ENCODE measurements around the gene KIF26B.

KIF26B gene

GRCh38 chr1:245510144-245510543, 355.4 kb downstream of the KIF26B start:
- no peaks in the 10 kb centered on the region for H3K9me3 ChIP-seq
- H3K4me1 ChIP-seq = peaks cover 10% of the 10 kb centered on the region
- peak overlapping the region; percentile 70 for H3K4me3 ChIP-seq (ENCODE audit: low read depth, low read length)
- no peaks in the 10 kb centered on the region for H3K27me3 ChIP-seq
- H3K36me3 ChIP-seq = no peaks in the 10 kb centered on the region
- no peak for DNase-seq
- no peak for TF ChIP-seq CTCF (IDR thresholded peaks at IDR 0.05; ENCODE audit: low read depth, low read length)

GRCh38 chr1:245512181-245512888, 357.6 kb downstream of the KIF26B start:
- H3K4me3 ChIP-seq (ENCODE audit: low read depth, low read length) = peak overlapping the region; percentile 70
- DNase-seq = no peak
- no peaks in the 10 kb centered on the region for H3K9me3 ChIP-seq
- H3K36me3 ChIP-seq = no peaks in the 10 kb centered on the region; the same call in 1 of the 2 replicates
- TF ChIP-seq CTCF (IDR thresholded peaks at IDR 0.05; ENCODE audit: low read depth, low read length) = no peak
- H3K4me1 ChIP-seq = peaks cover 25% of the 10 kb centered on the region
- no peaks in the 10 kb centered on the region for H3K27me3 ChIP-seq

- peak; percentile 76 for DNase-seq
- Histone ChIP-seq H3K36me3 (no peaks in the 10 kb centered on the region; the same call in 1 of the 2 replicates), H3K4me1 (peaks cover 25% of the 10 kb centered on the region), H3K4me3 (ENCODE audit: low read depth, low read length) (peak overlapping the region; percentile 70), H3K27me3 (no peaks in the 10 kb centered on the region), H3K9me3 (no peaks in the 10 kb centered on the region)
- peak; percentile 47 for TF ChIP-seq CTCF (IDR thresholded peaks at IDR 0.05; ENCODE audit: low read depth, low read length)
Observed at GRCh38 chr1:245512980-245513578, 358.3 kb downstream of the KIF26B start.

GRCh38 chr1:245516284-245516759, 361.5 kb downstream of the KIF26B start:
- TF ChIP-seq CTCF (IDR thresholded peaks at IDR 0.05; ENCODE audit: low read depth, low read length) = peak; percentile 89

GRCh38 chr1:245520611-245521010, 365.8 kb downstream of the KIF26B start:
- no peak overlapping the region for H3K4me3 ChIP-seq (ENCODE audit: low read depth, low read length)
- TF ChIP-seq CTCF (IDR thresholded peaks at IDR 0.05; ENCODE audit: low read depth, low read length) = no peak
- H3K27me3 ChIP-seq = no peaks in the 10 kb centered on the region

More at GRCh38 chr1:245516284-245516759, 361.5 kb downstream of the KIF26B start:
- H3K4me3 ChIP-seq (ENCODE audit: low read depth, low read length) = no peak overlapping the region
- H3K4me1 ChIP-seq = peaks cover 20% of the 10 kb centered on the region
- no peaks in the 10 kb centered on the region; the same call in 1 of the 2 replicates for H3K36me3 ChIP-seq
- peak; percentile 81 for DNase-seq
- no peaks in the 10 kb centered on the region for H3K27me3 ChIP-seq
- H3K9me3 ChIP-seq = no peaks in the 10 kb centered on the region

GRCh38 chr1:245526141-245526540, 371.4 kb downstream of the KIF26B start:
- Histone ChIP-seq H3K4me3 (ENCODE audit: low read depth, low read length) (no peak overlapping the region), H3K9me3 (no peaks in the 10 kb centered on the region), H3K4me1 (peaks cover 34% of the 10 kb centered on the region), H3K27me3 (no peaks in the 10 kb centered on the region), H3K36me3 (peaks cover 11% of the 10 kb centered on the region)
- TF ChIP-seq CTCF (IDR thresholded peaks at IDR 0.05; ENCODE audit: low read depth, low read length) = no peak
- DNase-seq = no peak

More at GRCh38 chr1:245520611-245521010, 365.8 kb downstream of the KIF26B start:
- H3K9me3 ChIP-seq = no peaks in the 10 kb centered on the region
- peaks cover 11% of the 10 kb centered on the region for H3K36me3 ChIP-seq
- peaks cover 10% of the 10 kb centered on the region for H3K4me1 ChIP-seq
- no peak for DNase-seq
